ENCODE measurements around the gene PRXL2C. TPM values are rescaled to one million over a fixed set of nuclear protein-coding genes. Genes with fewer than 3 reads are reported as not detected.

Gene PRXL2C
- total and polyA plus RNA-seq, 2 of the 13 experiments (the other 11 are each of a cell fraction or from before 2014, with no cell fraction given): 11.0 to 13.2 TPM

DNA sequence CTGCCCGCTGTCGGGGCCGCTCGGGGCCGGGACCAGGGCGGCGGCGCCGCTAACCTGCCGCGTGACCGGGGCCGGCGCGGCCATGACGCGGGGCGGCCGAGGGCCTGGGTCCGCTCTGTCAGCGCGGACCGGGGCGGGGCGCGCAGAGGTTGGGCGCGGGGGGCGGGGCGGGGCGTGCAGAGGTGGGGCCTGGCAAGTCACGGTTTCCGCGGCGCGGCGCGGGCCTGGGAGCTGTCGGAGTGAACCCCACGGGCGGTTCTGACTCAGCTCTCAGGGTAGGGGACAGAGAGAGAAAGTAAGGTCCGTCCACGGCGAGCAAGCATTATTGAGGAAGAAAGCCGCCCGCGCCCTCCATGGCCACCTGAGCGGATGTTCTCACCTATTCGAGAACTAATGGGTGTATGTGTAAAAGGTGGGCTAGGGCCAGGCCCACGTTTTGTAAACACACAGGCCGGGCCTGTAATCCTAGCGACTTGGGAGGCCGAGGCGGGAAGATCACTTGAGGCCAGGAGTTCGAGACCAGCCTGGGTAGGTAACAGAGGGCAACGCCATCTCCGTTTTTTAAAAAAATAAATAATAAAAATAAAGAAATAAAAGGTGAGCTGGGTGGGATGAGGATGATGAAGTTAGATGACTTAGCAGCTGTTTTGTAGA, at the start of gene PRXL2C (continued):
- TF ChIP-seq, protein P1, sequence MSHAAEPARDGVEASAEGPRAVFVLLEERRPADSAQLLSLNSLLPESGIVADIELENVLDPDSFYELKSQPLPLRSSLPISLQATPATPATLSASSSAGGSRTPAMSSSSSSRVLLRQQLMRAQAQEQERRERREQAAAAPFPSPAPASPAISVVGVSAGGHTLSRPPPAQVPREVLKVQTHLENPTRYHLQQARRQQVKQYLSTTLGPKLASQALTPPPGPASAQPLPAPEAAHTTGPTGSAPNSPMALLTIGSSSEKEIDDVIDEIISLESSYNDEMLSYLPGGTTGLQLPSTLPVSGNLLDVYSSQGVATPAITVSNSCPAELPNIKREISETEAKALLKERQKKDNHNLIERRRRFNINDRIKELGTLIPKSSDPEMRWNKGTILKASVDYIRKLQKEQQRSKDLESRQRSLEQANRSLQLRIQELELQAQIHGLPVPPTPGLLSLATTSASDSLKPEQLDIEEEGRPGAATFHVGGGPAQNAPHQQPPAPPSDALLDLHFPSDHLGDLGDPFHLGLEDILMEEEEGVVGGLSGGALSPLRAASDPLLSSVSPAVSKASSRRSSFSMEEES (CRISPR knock-in tag; IDR thresholded peaks at IDR 0.05): no peak
- TF ChIP-seq, protein P2, sequence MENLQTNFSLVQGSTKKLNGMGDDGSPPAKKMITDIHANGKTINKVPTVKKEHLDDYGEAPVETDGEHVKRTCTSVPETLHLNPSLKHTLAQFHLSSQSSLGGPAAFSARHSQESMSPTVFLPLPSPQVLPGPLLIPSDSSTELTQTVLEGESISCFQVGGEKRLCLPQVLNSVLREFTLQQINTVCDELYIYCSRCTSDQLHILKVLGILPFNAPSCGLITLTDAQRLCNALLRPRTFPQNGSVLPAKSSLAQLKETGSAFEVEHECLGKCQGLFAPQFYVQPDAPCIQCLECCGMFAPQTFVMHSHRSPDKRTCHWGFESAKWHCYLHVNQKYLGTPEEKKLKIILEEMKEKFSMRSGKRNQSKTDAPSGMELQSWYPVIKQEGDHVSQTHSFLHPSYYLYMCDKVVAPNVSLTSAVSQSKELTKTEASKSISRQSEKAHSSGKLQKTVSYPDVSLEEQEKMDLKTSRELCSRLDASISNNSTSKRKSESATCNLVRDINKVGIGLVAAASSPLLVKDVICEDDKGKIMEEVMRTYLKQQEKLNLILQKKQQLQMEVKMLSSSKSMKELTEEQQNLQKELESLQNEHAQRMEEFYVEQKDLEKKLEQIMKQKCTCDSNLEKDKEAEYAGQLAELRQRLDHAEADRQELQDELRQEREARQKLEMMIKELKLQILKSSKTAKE (CRISPR knock-in tag; IDR thresholded peaks at IDR 0.05; ENCODE audit: borderline replicate concordance): no peak
- TF ChIP-seq MAZ (IDR thresholded peaks at IDR 0.05; ENCODE audit: borderline replicate concordance, low read depth, low read length) (no peak), MAZ (CRISPR knock-in tag; IDR thresholded peaks at IDR 0.05; ENCODE audit: low read depth) (peak; percentile 56; the same call in 1 of the 2 replicates), TARDBP (CRISPR knock-in tag; IDR thresholded peaks at IDR 0.05) (no peak), KMT2A (CRISPR knock-in tag; IDR thresholded peaks at IDR 0.05) (no peak), KLF6 (CRISPR knock-in tag; IDR thresholded peaks at IDR 0.05) (0 out of 2 replicates have a peak, but pooled peaks have one; percentile 17), NR2C2 (CRISPR knock-in tag; IDR thresholded peaks at IDR 0.05; ENCODE audit: borderline replicate concordance) (0 out of 2 replicates have a peak, but pooled peaks have one; percentile 40), CBX5 (CRISPR knock-in tag; IDR thresholded peaks at IDR 0.05; ENCODE audit: borderline replicate concordance) (0 out of 2 replicates have a peak, but pooled peaks have one; percentile 63), GATAD2A (CRISPR knock-in tag; IDR thresholded peaks at IDR 0.05) (peak; percentile 47), ADNP (CRISPR knock-in tag; IDR thresholded peaks at IDR 0.05) (peak; percentile 77; the same call in 1 of the 2 replicates), ZNF431 (CRISPR knock-in tag; IDR thresholded peaks at IDR 0.05; ENCODE audit: borderline replicate concordance, low read depth) (peak; percentile 93), SAP130 (CRISPR knock-in tag; IDR thresholded peaks at IDR 0.05; ENCODE audit: low read depth) (peak; percentile 34; the same call in 1 of the 2 replicates), ZFX (CRISPR knock-in tag; IDR thresholded peaks at IDR 0.05; ENCODE audit: low read depth) (peak; percentile 57), POLR2G (IDR thresholded peaks at IDR 0.05; ENCODE audit: low read depth, low read length) (peak; percentile 11; the same call in 1 of the 2 replicates), CBX1 (IDR thresholded peaks at IDR 0.05; ENCODE audit: low read depth) (no peak), PHF20 (CRISPR knock-in tag; IDR thresholded peaks at IDR 0.05) (no peak)
- TF ChIP-seq, protein P3, sequence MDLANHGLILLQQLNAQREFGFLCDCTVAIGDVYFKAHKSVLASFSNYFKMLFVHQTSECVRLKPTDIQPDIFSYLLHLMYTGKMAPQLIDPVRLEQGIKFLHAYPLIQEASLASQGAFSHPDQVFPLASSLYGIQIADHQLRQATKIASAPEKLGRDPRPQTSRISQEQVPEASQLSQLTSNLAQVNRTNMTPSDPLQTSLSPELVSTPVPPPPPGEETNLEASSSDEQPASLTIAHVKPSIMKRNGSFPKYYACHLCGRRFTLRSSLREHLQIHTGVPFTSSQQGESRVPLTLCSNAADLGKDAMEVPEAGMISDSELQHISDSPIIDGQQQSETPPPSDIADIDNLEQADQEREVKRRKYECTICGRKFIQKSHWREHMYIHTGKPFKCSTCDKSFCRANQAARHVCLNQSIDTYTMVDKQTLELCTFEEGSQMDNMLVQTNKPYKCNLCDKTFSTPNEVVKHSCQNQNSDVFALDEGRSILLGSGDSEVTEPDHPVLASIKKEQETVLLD (CRISPR knock-in tag; IDR thresholded peaks at IDR 0.05; ENCODE audit: low read depth): peak; percentile 77; the same call in 1 of the 2 replicates
- TF ChIP-seq, protein P4, sequence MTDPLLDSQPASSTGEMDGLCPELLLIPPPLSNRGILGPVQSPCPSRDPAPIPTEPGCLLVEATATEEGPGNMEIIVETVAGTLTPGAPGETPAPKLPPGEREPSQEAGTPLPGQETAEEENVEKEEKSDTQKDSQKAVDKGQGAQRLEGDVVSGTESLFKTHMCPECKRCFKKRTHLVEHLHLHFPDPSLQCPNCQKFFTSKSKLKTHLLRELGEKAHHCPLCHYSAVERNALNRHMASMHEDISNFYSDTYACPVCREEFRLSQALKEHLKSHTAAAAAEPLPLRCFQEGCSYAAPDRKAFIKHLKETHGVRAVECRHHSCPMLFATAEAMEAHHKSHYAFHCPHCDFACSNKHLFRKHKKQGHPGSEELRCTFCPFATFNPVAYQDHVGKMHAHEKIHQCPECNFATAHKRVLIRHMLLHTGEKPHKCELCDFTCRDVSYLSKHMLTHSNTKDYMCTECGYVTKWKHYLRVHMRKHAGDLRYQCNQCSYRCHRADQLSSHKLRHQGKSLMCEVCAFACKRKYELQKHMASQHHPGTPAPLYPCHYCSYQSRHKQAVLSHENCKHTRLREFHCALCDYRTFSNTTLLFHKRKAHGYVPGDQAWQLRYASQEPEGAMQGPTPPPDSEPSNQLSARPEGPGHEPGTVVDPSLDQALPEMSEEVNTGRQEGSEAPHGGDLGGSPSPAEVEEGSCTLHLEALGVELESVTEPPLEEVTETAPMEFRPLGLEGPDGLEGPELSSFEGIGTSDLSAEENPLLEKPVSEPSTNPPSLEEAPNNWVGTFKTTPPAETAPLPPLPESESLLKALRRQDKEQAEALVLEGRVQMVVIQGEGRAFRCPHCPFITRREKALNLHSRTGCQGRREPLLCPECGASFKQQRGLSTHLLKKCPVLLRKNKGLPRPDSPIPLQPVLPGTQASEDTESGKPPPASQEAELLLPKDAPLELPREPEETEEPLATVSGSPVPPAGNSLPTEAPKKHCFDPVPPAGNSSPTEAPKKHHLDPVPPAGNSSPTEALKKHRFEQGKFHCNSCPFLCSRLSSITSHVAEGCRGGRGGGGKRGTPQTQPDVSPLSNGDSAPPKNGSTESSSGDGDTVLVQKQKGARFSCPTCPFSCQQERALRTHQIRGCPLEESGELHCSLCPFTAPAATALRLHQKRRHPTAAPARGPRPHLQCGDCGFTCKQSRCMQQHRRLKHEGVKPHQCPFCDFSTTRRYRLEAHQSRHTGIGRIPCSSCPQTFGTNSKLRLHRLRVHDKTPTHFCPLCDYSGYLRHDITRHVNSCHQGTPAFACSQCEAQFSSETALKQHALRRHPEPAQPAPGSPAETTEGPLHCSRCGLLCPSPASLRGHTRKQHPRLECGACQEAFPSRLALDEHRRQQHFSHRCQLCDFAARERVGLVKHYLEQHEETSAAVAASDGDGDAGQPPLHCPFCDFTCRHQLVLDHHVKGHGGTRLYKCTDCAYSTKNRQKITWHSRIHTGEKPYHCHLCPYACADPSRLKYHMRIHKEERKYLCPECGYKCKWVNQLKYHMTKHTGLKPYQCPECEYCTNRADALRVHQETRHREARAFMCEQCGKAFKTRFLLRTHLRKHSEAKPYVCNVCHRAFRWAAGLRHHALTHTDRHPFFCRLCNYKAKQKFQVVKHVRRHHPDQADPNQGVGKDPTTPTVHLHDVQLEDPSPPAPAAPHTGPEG (CRISPR knock-in tag; IDR thresholded peaks at IDR 0.05): no peak
